Caki2 (cell line): ENCODE data around the gene ELAVL1. TPM values are rescaled to one million over a fixed set of nuclear protein-coding genes. Genes with fewer than 3 reads are reported as not detected.
A peak's percentile ranks its signal among the peaks of the same experiment; 100 is the strongest.
"Not testable (repeated sequence)": the region's sequence is repeated elsewhere in the genome, so short reads cannot be mapped to it uniquely, and the experiment has no call there.

Source experiments
- DNase-seq: peaks from one replicate; pipeline ENCODE4 v3.0.0-alpha.2; 2015; ENCODE audit warnings: low read depth
- in situ Hi-C: cut with HindIII; loops from 2 replicates; pipeline ENCODE4 v1.10.0; 2016; ENCODE audit warnings: low sequenced_read_pairs, low pct_unique_long_range_greater_than_20kb, mixed read lengths
- total RNA-seq: library from RNA; depleted of rRNA; stranded (reverse); fragments of >200 nt; shearing (Covaris generic); gene quantifications from 2 replicates; pipeline ENCODE4 v1.2.3, GENCODE V29; 2014; ENCODE audit warnings: low replicate concordance; rRNA removed

ELAVL1 gene
- total RNA-seq, result 40.3 and 47.1 TPM in 2 replicates

DNA sequence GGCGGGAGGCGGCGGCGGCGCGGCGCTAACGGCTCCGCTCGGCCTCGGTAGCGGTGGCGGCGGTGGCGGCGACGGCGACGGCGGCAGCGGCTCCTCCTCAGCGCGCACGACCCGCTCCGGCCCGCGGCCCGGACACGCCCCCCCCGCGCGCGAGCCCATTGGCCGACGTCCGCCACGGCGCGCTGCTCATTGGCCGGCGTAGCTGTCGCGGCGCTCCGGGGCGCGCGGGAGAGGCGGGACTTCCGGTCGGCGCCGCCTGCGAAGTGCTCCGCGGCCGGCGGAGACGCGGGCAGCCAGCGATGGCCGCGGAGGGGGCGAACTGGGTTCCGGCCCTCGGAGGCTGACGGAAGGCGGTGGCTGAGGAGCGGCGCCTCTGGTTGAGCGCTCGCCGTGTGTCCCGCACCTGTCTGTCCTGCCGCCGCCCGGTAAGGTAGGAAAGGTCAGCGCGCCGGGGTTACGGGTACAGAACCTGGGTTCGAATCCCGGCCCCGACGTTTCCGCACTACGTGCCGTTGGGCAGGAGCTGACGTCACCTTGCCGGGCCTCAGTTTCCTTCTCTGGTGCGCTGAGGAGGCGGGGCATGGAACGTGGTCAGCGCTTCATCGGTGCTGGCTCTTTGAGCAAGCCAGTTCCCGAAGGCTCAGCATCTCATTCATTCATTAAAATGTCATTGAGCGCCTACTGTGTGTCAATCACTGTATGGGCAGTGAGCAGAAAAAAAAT, at the start of gene ELAVL1:
Gene ELAVL1, minus strand, starts transcription at position 108 of the 723 bp plus-strand sequence. CDS start 13,826 bp downstream, outside the sequence.
- in situ Hi-C loops, result no loop called here
- peak; percentile 77 for DNase-seq

DNA sequence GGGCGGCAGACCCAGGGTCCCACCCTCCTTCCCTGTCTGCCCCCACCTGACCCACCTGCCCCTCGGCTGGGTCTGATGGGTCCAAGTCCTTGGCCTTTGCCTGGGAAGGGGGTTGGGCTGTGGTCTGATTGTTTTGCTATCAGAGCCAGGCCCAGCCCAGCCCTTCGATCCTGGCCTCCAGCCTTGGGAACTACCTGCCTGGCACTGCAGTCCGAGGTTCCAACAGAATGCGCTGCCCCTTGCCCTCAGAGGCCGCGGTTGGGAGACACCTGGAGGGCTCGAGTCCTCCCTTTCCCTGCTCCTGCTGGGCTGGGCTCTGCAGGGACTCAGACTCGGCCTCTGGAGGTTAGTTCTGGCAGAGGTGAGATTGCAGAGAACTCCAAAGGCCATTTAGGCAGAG, 48.7 kb upstream of the ELAVL1 start:
- in situ Hi-C loops, result no loop called here
- DNase-seq, result no peak

DNA sequence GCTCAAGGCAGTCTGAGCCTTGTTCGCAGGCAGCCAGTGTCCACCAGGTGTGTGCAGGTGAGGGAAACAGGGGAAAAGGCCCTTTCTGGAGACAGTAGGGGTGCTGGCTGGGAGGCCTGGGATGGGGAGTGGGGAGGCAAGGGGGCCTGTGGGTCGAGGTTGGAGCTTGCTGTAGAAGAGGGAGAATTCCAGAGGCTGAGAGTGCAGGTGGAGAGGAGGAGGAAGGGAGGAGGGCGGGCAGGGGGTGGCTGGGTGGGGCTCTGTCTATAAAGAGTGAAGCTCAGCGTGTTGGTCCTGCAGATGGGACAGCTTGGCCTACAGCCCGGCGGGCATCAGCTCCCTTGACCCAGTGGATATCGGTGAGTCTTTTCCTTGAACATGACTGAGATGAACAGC, 47.0 kb upstream of the ELAVL1 start, which contains the start of gene CCL25:
Gene CCL25, plus strand, starts transcription at position 297 of the 396 bp plus-strand sequence. CDS start 290 bp downstream, outside the sequence.
- no peak for DNase-seq
- in situ Hi-C loops, result no loop called here

DNA sequence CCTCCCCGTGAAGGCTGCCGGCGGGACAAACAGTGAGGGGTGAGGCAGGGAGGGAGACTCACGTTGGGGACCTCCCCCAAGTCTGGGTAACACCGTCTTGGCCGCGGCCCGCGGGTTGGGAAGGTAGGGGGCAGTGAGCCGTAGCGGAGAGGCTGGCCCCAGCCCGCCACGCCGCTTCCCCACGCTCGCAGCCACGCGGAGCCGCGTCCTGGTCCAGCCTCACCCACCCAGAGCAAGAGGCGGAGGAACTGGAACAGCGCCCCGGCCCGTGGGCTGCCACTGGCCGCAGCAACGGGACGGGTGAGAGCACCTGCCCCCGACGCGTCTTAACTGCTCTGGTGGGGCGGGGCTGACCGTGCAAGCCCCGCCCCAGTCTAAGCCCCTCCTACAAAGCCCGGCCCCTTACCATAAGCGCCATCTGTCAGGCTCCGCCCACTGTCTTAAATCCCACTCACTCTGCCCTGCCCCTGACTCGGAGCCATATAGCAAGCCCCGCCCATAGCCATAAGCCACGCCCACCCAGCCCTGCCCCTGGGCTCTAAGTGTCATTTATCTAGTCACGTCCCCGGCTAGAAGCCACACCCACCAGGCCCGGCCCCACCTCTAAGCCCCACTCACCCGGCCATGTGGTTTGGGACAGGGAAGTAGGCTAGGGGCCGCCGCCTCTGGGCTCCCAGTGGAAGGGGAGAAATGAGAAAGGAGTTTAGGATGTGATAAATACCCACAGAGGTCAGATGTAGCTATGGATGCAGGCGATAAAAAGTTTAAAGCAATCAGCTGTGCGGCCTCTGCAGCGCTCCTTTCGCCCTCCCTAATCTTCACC, 45.0 kb upstream of the ELAVL1 start:
- DNase-seq, result peak; percentile 89
- in situ Hi-C loops, result no loop called here

GRCh38 chr19:8046569-8047165, 41.2 kb upstream of the ELAVL1 start:
- in situ Hi-C loops, result no loop called here
- DNase-seq, result no peak

- in situ Hi-C loops, result no loop called here
Observed at GRCh38 chr19:8045872-8046568, 40.6 kb upstream of the ELAVL1 start.

DNA sequence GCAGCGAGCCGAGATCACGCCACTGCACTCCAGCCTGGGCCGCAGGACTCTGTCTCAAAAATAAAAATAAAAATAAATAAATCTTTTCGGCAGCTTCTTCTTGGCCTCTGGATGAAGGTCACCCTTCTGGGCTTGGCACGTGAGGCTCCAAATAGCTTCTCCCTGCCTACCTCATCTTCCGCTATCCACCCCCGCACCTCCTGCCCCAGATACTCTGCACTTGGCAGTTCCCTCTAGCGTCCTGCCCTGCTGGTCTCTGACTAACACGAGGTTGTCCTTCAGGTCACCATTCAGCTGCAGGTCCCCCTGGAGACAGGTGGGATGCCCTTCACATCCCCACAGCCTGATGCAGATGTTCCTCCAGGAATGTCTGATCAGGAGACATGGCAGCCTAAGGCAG, 38.6 kb upstream of the ELAVL1 start:
- DNase-seq, result no peak
- in situ Hi-C loops, result no loop called here

More at GRCh38 chr19:8045872-8046568, 40.6 kb upstream of the ELAVL1 start:
- DNase-seq, result no peak

DNA sequence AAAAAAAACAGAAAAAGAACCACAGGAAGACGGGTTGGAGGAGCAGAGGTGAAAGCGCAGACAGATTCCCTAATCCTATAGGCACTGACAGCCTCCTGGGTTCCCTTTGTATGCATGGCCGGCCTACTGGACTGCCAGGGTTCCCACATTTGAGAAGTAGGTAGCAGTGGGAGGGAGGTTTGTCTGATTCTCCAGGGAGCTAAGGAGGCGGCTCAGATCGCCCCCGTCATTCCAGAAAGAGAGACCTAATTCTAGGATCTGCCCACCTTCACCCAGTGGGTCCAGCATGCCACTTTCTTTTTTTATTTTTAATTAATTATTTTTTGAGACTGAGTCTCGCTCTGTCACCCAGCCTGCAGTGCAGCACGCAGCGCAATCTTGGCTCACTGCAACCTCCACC, 37.5 kb upstream of the ELAVL1 start:
- no peak for DNase-seq
- in situ Hi-C loops, result no loop called here

- in situ Hi-C loops, result no loop called here
- no peak for DNase-seq
Observed at GRCh38 chr19:8041531-8041931, 36.1 kb upstream of the ELAVL1 start.

GRCh38 chr19:8039231-8039630, 33.8 kb upstream of the ELAVL1 start:
- DNase-seq, result no peak
- in situ Hi-C loops, result no loop called here

GRCh38 chr19:8038815-8039214, 33.4 kb upstream of the ELAVL1 start:
- in situ Hi-C loops, result no loop called here
- DNase-seq, result no peak

DNA sequence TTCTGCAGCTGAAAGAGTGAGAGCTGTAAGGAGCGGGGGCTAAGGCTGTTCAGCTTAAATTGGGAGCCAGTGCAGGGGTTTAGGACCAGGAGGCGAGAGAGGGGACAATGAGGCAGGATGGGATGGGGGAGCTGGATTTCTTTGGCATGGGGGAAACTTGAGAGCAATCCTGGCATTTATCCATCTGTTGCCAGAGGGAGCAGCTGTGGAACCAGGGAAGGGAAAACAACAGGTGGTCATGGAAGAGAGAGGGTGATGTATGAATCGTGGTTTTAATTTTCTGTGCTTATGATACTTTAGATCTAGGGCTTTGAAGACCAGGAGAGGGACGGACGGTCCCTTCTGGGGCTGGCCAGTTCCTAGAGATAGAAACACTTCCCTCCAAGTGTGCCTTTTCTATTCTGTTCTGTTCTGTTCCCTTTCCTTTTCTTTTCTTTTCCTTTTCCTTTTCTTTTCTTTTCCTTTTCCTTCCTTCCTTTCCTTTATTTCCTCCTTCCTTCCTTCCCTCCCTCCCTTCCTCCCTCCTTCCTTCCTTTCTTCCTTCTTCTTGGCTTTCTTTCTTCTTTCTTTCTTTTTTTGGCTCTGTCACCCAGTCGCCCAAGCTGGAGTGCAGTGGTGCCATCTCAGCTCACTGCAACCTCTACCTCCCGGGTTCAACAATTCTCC, 31.1 kb upstream of the ELAVL1 start:
- in situ Hi-C loops, result no loop called here
- no peak for DNase-seq

GRCh38 chr19:8034178-8034525, 28.7 kb upstream of the ELAVL1 start:
- in situ Hi-C loops, result no loop called here
- DNase-seq, result no peak

DNA sequence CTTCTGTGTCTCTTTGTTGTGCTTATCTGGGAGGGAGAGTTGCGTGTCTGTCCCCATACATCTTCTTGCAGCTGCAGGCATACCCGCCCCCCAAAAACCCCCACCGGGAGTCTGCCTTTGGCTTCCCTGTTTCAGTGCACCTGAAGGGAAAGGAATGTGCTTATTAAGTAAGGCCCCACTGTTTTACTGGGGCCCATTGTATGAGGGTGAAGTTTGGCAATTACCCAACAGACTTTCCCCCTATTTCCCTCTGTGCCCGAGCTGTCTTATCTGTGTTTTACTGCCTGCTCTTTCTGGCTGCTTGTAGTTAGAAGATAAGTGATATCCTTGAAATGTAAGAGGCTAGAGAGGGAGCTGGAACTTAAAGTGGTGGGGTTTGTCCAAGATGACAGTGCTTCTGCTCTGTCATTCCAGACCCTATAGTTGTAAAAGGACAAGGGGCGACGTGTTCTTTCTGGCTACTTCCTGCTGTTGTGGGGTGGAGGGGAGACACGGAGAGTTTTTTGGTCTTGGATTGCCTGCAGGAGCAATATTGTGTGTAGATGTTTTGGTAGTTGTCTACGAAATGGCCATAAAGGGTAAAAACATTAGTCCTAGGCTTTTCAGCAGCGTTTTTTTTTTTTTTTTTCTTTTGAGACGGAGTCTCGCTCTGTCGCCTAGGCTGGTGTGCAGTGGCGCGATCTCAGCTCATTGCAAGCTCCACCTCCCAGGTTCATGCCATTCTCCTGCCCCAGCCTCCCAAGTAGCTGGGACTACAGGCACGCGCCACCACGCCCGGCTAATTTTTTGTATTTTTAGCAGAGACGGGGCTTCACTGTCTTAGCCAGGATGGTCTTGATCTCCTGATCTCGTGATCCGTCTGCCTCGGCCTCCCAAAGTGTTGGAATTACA, 28.1 kb upstream of the ELAVL1 start:
- in situ Hi-C loops, DNase-seq: not testable (repeated sequence)

DNA sequence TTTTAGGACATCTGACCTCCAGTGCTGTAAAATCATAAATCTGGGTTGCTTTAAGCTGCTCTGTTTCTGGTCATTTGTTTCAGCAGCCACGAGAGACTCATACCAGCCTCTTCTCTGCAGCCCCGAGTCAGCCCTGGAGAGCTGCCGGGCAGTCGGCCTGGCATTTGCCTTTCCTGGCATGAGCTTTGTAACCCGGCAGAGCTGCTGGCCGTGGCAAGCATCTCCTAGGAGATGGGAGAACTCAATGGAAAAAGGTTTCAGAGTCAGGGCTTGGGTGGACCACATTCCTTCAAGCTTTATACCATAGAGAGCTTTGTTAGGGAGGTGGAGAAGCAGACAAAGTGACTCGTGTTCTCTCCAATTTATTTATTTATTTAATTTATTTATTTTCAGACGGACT, 25.5 kb upstream of the ELAVL1 start:
- in situ Hi-C loops, result no loop called here
- no peak for DNase-seq

- no peak for DNase-seq
- in situ Hi-C loops, result no loop called here
Observed at GRCh38 chr19:8028951-8029491, 23.6 kb upstream of the ELAVL1 start.

- in situ Hi-C loops, result no loop called here
- no peak for DNase-seq
Observed at GRCh38 chr19:8025316-8025715, 19.9 kb upstream of the ELAVL1 start.
